ENCODE data around the gene EVL. TPM values are rescaled to one million over a fixed set of nuclear protein-coding genes. Genes with fewer than 3 reads are reported as not detected.

EVL gene
- total RNA-seq = 10 to 100 TPM; 41.5 to 42.0 TPM

- H3K27me3 ChIP-seq = no peaks in the 10 kb centered on the region
- H3K4me3 ChIP-seq = no peak within 1 kb of the TSS
- H3K9me3 ChIP-seq = no peaks in the 10 kb centered on the region
- H3K36me3 ChIP-seq = no peaks in the 10 kb centered on the region
- H3K4me1 ChIP-seq = peaks cover 0 to 45% of the 10 kb centered on the region in 2 donors
- peak within 1 kb of the TSS; percentile 1 to 12 for H3K27ac ChIP-seq
- TF ChIP-seq CTCF (IDR thresholded peaks at IDR 0.05) = no peak
- DNase-seq (ENCODE audit: low spot score) = no peak
These were observed at the start of gene EVL for GRCh38 chr14:100065111-100065871. TSS of gene EVL (plus strand) at chr14:100065422. CDS start at chr14:100065501, 79 bp downstream.

GRCh38 chr14:100017553-100017952 is 47.7 kb upstream of the EVL start:
- Histone ChIP-seq H3K27ac (no peak overlapping the region), H3K9me3 (no peaks in the 10 kb centered on the region), H3K4me3 (no peak overlapping the region), H3K27me3 (no peaks in the 10 kb centered on the region), H3K36me3 (no peaks in the 10 kb centered on the region), H3K4me1 (peaks cover 0 to 20% of the 10 kb centered on the region in 2 donors)
- TF ChIP-seq CTCF (IDR thresholded peaks at IDR 0.05) = no peak
- DNase-seq (ENCODE audit: low spot score) = no peak

- H3K27ac ChIP-seq = no peak overlapping the region
- no peak overlapping the region for H3K4me3 ChIP-seq
- peaks cover 0 to 25% of the 10 kb centered on the region in 2 donors for H3K4me1 ChIP-seq
- H3K36me3 ChIP-seq = no peaks in the 10 kb centered on the region
- H3K9me3 ChIP-seq = no peaks in the 10 kb centered on the region
- DNase-seq (ENCODE audit: low spot score) = no peak
- no peaks in the 10 kb centered on the region for H3K27me3 ChIP-seq
- no peak for TF ChIP-seq CTCF (IDR thresholded peaks at IDR 0.05)
These were observed 47.2 kb upstream of the EVL start for GRCh38 chr14:100018054-100018453.

- peaks cover 0 to 30% of the 10 kb centered on the region in 2 donors for H3K4me1 ChIP-seq
- H3K27ac ChIP-seq = no peak overlapping the region
- H3K36me3 ChIP-seq = no peaks in the 10 kb centered on the region
- TF ChIP-seq CTCF (IDR thresholded peaks at IDR 0.05) = no peak
- H3K9me3 ChIP-seq = no peaks in the 10 kb centered on the region
- DNase-seq (ENCODE audit: low spot score) = no peak
- H3K27me3 ChIP-seq = no peaks in the 10 kb centered on the region
- no peak overlapping the region for H3K4me3 ChIP-seq
These were observed 46.7 kb upstream of the EVL start for GRCh38 chr14:100018482-100018881.

GRCh38 chr14:100019156-100019744 is 46.0 kb upstream of the EVL start:
- H3K4me1 ChIP-seq = peaks cover 0 to 37% of the 10 kb centered on the region in 2 donors
- peak overlapping the region in 1 of 2 donors; percentile 13 for H3K27ac ChIP-seq
- DNase-seq (ENCODE audit: low spot score) = no peak
- H3K27me3 ChIP-seq = no peaks in the 10 kb centered on the region
- no peaks in the 10 kb centered on the region for H3K9me3 ChIP-seq
- no peak for TF ChIP-seq CTCF (IDR thresholded peaks at IDR 0.05)
- no peaks in the 10 kb centered on the region for H3K36me3 ChIP-seq
- no peak overlapping the region for H3K4me3 ChIP-seq

Measured in right atrium auricular region (tissue), 2 donors.